Ishikawa (cell line): Measurements from ENCODE around the gene ATF7IP2.

Experiments
- CREB1 ChIP-seq: IDR thresholded peaks from 2 replicates; pipeline ENCODE4 v1.6.1; 2012; ENCODE audit warnings: low read depth
- EGR1 ChIP-seq: IDR thresholded peaks from 2 replicates; pipeline ENCODE4 v1.6.1; 2012
- EP300 ChIP-seq: IDR thresholded peaks from 2 replicates; pipeline ENCODE4 v1.6.1; 2012; ENCODE audit warnings: borderline replicate concordance
- FOXM1 ChIP-seq: IDR thresholded peaks from 2 replicates; pipeline ENCODE4 v1.6.1; 2012; ENCODE audit warnings: low read depth, borderline replicate concordance
- MAX ChIP-seq: IDR thresholded peaks from 2 replicates; pipeline ENCODE4 v1.6.1; 2012
- RAD21 ChIP-seq: IDR thresholded peaks from 2 replicates; pipeline ENCODE4 v1.6.1; 2012; ENCODE audit warnings: low read depth
- REST ChIP-seq: IDR thresholded peaks from 2 replicates; pipeline ENCODE4 v1.6.1; 2012; ENCODE audit warnings: low read depth, mild to moderate bottlenecking
- TAF1 ChIP-seq: IDR thresholded peaks from 2 replicates; pipeline ENCODE4 v1.6.1; 2012; ENCODE audit warnings: low read depth, mild to moderate bottlenecking
- TCF12 ChIP-seq: IDR thresholded peaks from 2 replicates; pipeline ENCODE4 v1.6.1; 2012; ENCODE audit warnings: low read depth
- TEAD4 ChIP-seq: IDR thresholded peaks from 2 replicates; pipeline ENCODE4 v1.6.1; 2012
- USF1 ChIP-seq: IDR thresholded peaks from 2 replicates; pipeline ENCODE4 v1.6.1; 2012
- YY1 ChIP-seq: IDR thresholded peaks from 2 replicates; pipeline ENCODE4 v1.6.1; 2012; ENCODE audit warnings: low read depth
- ZBTB7A ChIP-seq: IDR thresholded peaks from 2 replicates; pipeline ENCODE4 v1.6.1; 2012; ENCODE audit warnings: low read depth

- no peak for TF ChIP-seq EGR1
- no peak for TF ChIP-seq TCF12
- TF ChIP-seq REST: no peak
- TF ChIP-seq RAD21: no peak
- no peak for TF ChIP-seq FOXM1
- no peak for TF ChIP-seq MAX
- no peak for TF ChIP-seq TEAD4
- no peak for TF ChIP-seq USF1
- no peak for TF ChIP-seq EP300
- TF ChIP-seq TAF1: no peak
- TF ChIP-seq YY1: no peak
- TF ChIP-seq ZBTB7A: no peak
- TF ChIP-seq CREB1: no peak
Measured at GRCh38 chr16:10480151-10480550, 94.3 kb downstream of the ATF7IP2 start.
